SK-N-SH (cell line): ENCODE measurements around the gene PRDM5.

Experiments
- CHD2 ChIP-seq: fragments of 150-350 bp; IDR thresholded peaks from 2 replicates; pipeline ENCODE4 v1.6.1; 2018; ENCODE audit warnings: low read length; ENCODE audit not compliant: partially characterized antibody
- CTCF ChIP-seq: fragments of 200-600 bp; sonication (generic); IDR thresholded peaks from 2 replicates; pipeline ENCODE4 v1.6.1; 2017; ENCODE audit warnings: antibody characterized with exemption, mild to moderate bottlenecking, moderate library complexity
- EP300 ChIP-seq, 2 experiments: IDR thresholded peaks; 2 replicates each; pipeline versions ENCODE4 v1.4.0 to v1.6.1; 2012; ENCODE audit warnings: borderline replicate concordance in 1 of 2, low read depth in 1 of 2, low read length in 1 of 2
- EZH2phosphoT487 ChIP-seq: fragments of 200-600 bp; sonication (generic); IDR thresholded peaks from 2 replicates; pipeline ENCODE4 v1.6.1; 2017; ENCODE audit warnings: low read depth, mixed run types, mild to moderate bottlenecking, antibody characterized with exemption, moderate library complexity, borderline replicate concordance
- FOXM1 ChIP-seq: IDR thresholded peaks from 2 replicates; pipeline ENCODE4 v1.4.0; 2012; ENCODE audit warnings: low read depth, mild to moderate bottlenecking
- GATA2 ChIP-seq: sonication (generic); formaldehyde crosslinking; IDR thresholded peaks from 2 replicates; pipeline ENCODE4 v1.5.0; 2020; ENCODE audit warnings: mild to moderate bottlenecking, missing genetic modification reagents
- MAX ChIP-seq: IDR thresholded peaks from 2 replicates; pipeline ENCODE4 v1.4.0; 2012; ENCODE audit warnings: low read depth
- POLR2AphosphoS5 ChIP-seq: IDR thresholded peaks from 2 replicates; pipeline ENCODE4 v1.6.1; 2012; ENCODE audit warnings: low read depth, low read length
- RCOR1 ChIP-seq: fragments of 150-350 bp; IDR thresholded peaks from 2 replicates; pipeline ENCODE4 v1.6.1; 2017; ENCODE audit warnings: antibody characterized with exemption, low read length
- RFX5 ChIP-seq: IDR thresholded peaks from 2 replicates; pipeline ENCODE4 v1.6.1; 2012; ENCODE audit warnings: mild to moderate bottlenecking, improper control_type of control experiment, low read length

DNA sequence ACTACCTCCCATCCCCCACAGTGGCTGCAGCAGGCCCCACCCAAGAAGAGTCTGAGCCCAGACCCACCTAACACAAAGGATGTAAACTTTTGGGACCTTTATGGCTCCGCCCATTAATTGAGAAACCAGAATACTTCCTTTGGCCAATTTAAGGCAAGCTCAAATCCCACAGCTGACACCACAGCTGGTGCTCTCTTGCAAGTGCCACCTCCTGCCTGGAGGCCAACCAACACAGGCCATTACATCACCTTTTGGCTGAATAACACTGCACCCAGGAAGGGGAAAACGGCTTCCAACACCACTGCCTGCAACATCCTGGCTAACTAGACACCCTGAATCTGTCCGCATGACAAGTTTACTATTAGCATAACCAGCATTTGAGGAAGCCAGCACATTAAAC is 248.8 kb downstream of the PRDM5 start:
- TF ChIP-seq RFX5, result no peak
- TF ChIP-seq CTCF, result no peak
- no peak for TF ChIP-seq EZH2phosphoT487
- TF ChIP-seq POLR2AphosphoS5, result no peak
- TF ChIP-seq FOXM1, result no peak
- TF ChIP-seq GATA2 (CRISPR knock-in tag), result no peak
- no peak for TF ChIP-seq CHD2
- no peak for TF ChIP-seq EP300 (IDR thresholded peaks at IDR 0.05; ENCODE audit: borderline replicate concordance in 1 of 2, low read depth in 1 of 2, low read length in 1 of 2)
- no peak for TF ChIP-seq MAX
- no peak for TF ChIP-seq RCOR1
